ENCODE measurements around the gene RABAC1. TPM values are rescaled to one million over a fixed set of nuclear protein-coding genes. Genes with fewer than 3 reads are reported as not detected.

Gene RABAC1
- total RNA-seq, 1 donor from 2014 or later: 282 TPM

GRCh38 chr19:41957161-41957837, 1.8 kb downstream of the RABAC1 start:
- peak overlapping the region; percentile 79 for H3K4me3 Mint-ChIP-seq (ENCODE audit: unreplicated experiment)
- peak overlapping the region; percentile 98 for H3K27ac Mint-ChIP-seq (ENCODE audit: unreplicated experiment)
- peaks cover 6% of the 10 kb centered on the region for H3K36me3 Mint-ChIP-seq (ENCODE audit: low read depth)
- no peak for DNase-seq (ENCODE audit: low spot score)
- H3K9me3 Mint-ChIP-seq (ENCODE audit: low read depth): no peaks in the 10 kb centered on the region
- peaks cover 21% of the 10 kb centered on the region for H3K4me1 Mint-ChIP-seq (ENCODE audit: low read depth)
- no peaks in the 10 kb centered on the region for H3K27me3 Mint-ChIP-seq (ENCODE audit: low read depth)
- no peak for TF ChIP-seq CTCF (IDR thresholded peaks at IDR 0.05)

- no peaks in the 10 kb centered on the region for H3K9me3 Mint-ChIP-seq (ENCODE audit: low read depth)
- peaks cover 6% of the 10 kb centered on the region for H3K36me3 Mint-ChIP-seq (ENCODE audit: low read depth)
These were observed 2.5 kb downstream of the RABAC1 start for GRCh38 chr19:41956621-41957020.

GRCh38 chr19:41955521-41955920, 3.6 kb downstream of the RABAC1 start:
- no peak overlapping the region for H3K27ac Mint-ChIP-seq (ENCODE audit: unreplicated experiment)
- DNase-seq (ENCODE audit: low spot score): no peak

More at GRCh38 chr19:41956621-41957020, 2.5 kb downstream of the RABAC1 start:
- H3K27ac Mint-ChIP-seq (ENCODE audit: unreplicated experiment): peak overlapping the region; percentile 27
- H3K4me1 Mint-ChIP-seq (ENCODE audit: low read depth): peaks cover 24% of the 10 kb centered on the region
- H3K27me3 Mint-ChIP-seq (ENCODE audit: low read depth): no peaks in the 10 kb centered on the region
- H3K4me3 Mint-ChIP-seq (ENCODE audit: unreplicated experiment): peak overlapping the region; percentile 40
- no peak for DNase-seq (ENCODE audit: low spot score)
- TF ChIP-seq CTCF (IDR thresholded peaks at IDR 0.05): no peak

GRCh38 chr19:41951686-41952172, 7.4 kb downstream of the RABAC1 start:
- Mint-ChIP-seq H3K4me1 (ENCODE audit: low read depth) (peaks cover 5% of the 10 kb centered on the region), H3K4me3 (ENCODE audit: unreplicated experiment) (peak overlapping the region; percentile 46), H3K27ac (ENCODE audit: unreplicated experiment) (peak overlapping the region; percentile 49), H3K36me3 (ENCODE audit: low read depth) (peaks cover 4% of the 10 kb centered on the region), H3K9me3 (ENCODE audit: low read depth) (no peaks in the 10 kb centered on the region), H3K27me3 (ENCODE audit: low read depth) (no peaks in the 10 kb centered on the region)
- DNase-seq (ENCODE audit: low spot score): no peak
- TF ChIP-seq CTCF (IDR thresholded peaks at IDR 0.05): peak; percentile 96

More at GRCh38 chr19:41955521-41955920, 3.6 kb downstream of the RABAC1 start:
- Mint-ChIP-seq H3K36me3 (ENCODE audit: low read depth) (peaks cover 6% of the 10 kb centered on the region), H3K9me3 (ENCODE audit: low read depth) (no peaks in the 10 kb centered on the region), H3K4me1 (ENCODE audit: low read depth) (peaks cover 25% of the 10 kb centered on the region), H3K4me3 (ENCODE audit: unreplicated experiment) (no peak overlapping the region), H3K27me3 (ENCODE audit: low read depth) (no peaks in the 10 kb centered on the region)
- no peak for TF ChIP-seq CTCF (IDR thresholded peaks at IDR 0.05)

GRCh38 chr19:41947091-41947490, 12.0 kb downstream of the RABAC1 start:
- DNase-seq (ENCODE audit: low spot score): no peak
- H3K27ac Mint-ChIP-seq (ENCODE audit: unreplicated experiment): no peak overlapping the region
- no peak for TF ChIP-seq CTCF (IDR thresholded peaks at IDR 0.05)
- H3K9me3 Mint-ChIP-seq (ENCODE audit: low read depth): no peaks in the 10 kb centered on the region
- no peaks in the 10 kb centered on the region for H3K36me3 Mint-ChIP-seq (ENCODE audit: low read depth)
- H3K4me1 Mint-ChIP-seq (ENCODE audit: low read depth): peaks cover 5% of the 10 kb centered on the region
- H3K27me3 Mint-ChIP-seq (ENCODE audit: low read depth): no peaks in the 10 kb centered on the region
- no peak overlapping the region for H3K4me3 Mint-ChIP-seq (ENCODE audit: unreplicated experiment)
